Measurements from ENCODE around the gene WDR20. TPM values are rescaled to one million over a fixed set of nuclear protein-coding genes. Genes with fewer than 3 reads are reported as not detected.

The WDR20 gene
- 11.4 and 22.0 TPM in 2 replicates for total RNA-seq

GRCh38 chr14:102139286-102140026 lies at the start of gene WDR20:
Gene WDR20 (plus strand): TSS chr14:102139897. CDS start chr14:102139924, 27 bp downstream.

Other genes starting within 250 kb of the WDR20 start
- 267 and 385 TPM in 2 replicates for gene DYNC1H1, start 175.3 kb upstream of the WDR20 start, total RNA-seq
- 343 and 375 TPM in 2 replicates for gene HSP90AA1, start 52.9 kb upstream of the WDR20 start, total RNA-seq
- gene MOK, start 165.3 kb downstream of the WDR20 start, total RNA-seq, result 5.9 and 6.9 TPM in 2 replicates
- 5.9 and 7.9 TPM in 2 replicates for gene ZNF839, start 179.8 kb downstream of the WDR20 start, total RNA-seq
- gene CINP, start 223.0 kb downstream of the WDR20 start, total RNA-seq, result 41.0 and 41.1 TPM in 2 replicates
- gene TECPR2, start 223.0 kb downstream of the WDR20 start, total RNA-seq, result 8.9 and 11.1 TPM in 2 replicates

Measured in epithelial cell of alveolus of lung (primary cell).